HepG2 (cell line): ENCODE measurements around the gene OGFR. TPM values are rescaled to one million over a fixed set of nuclear protein-coding genes. Genes with fewer than 3 reads are reported as not detected.

Experiments
- ADNP ChIP-seq: sonication (generic); formaldehyde crosslinking; IDR thresholded peaks from 2 replicates; pipeline ENCODE4 v1.4.0; 2020; ENCODE audit warnings: missing genetic modification reagents
- AGO2 ChIP-seq: fragments of 200-400 bp; formaldehyde crosslinking; optimal IDR thresholded peaks from 2 replicates; pipeline ENCODE3; 2017; ENCODE audit warnings: mild to moderate bottlenecking, low read depth, low read length, moderate library complexity
- DMAP1 ChIP-seq: IDR thresholded peaks from 2 replicates; pipeline ENCODE4 v1.6.1; 2016
- HNF4G ChIP-seq, 2 experiments: sonication (generic) in 1 of 2; formaldehyde crosslinking in 1 of 2; IDR thresholded peaks; 2 replicates each; pipeline versions ENCODE4 v1.4.0 to v1.6.1; 2011 to 2020; ENCODE audit warnings: borderline replicate concordance in 2 of 2, low read depth in 2 of 2, mild to moderate bottlenecking in 2 of 2, low read length in 1 of 2, missing genetic modification reagents in 1 of 2, moderate library complexity in 1 of 2
- JUN ChIP-seq: sonication (generic); formaldehyde crosslinking; IDR thresholded peaks from 2 replicates; pipeline ENCODE4 v1.4.0; 2020; ENCODE audit warnings: mild to moderate bottlenecking, missing genetic modification reagents
- KDM5B ChIP-seq: sonication (generic); formaldehyde crosslinking; IDR thresholded peaks from 2 replicates; pipeline ENCODE4 v1.4.0; 2020; ENCODE audit warnings: missing genetic modification reagents, mild to moderate bottlenecking, borderline replicate concordance
- KLF12 ChIP-seq: sonication (generic); formaldehyde crosslinking; IDR thresholded peaks from 2 replicates; pipeline ENCODE4 v1.4.0; 2020; ENCODE audit warnings: missing genetic modification reagents, borderline replicate concordance
- MED1 ChIP-seq: sonication (generic); formaldehyde crosslinking; IDR thresholded peaks from 2 replicates; pipeline ENCODE4 v1.4.0; 2020; ENCODE audit warnings: missing genetic modification reagents
- NFIC ChIP-seq: IDR thresholded peaks from 2 replicates; pipeline ENCODE4 v1.6.1; 2012; ENCODE audit warnings: mild to moderate bottlenecking, low read length, inconsistent platforms
- RARA ChIP-seq: IDR thresholded peaks from 2 replicates; pipeline ENCODE4 v1.6.1; 2016; ENCODE audit warnings: missing genetic modification reagents, missing compliant biosample characterization
- SRSF1 ChIP-seq: fragments of 200-400 bp; formaldehyde crosslinking; optimal IDR thresholded peaks from 2 replicates; pipeline ENCODE3; 2017; ENCODE audit warnings: mild to moderate bottlenecking, low read depth, low read length, moderate library complexity
- ZSCAN20 ChIP-seq: sonication (generic); formaldehyde crosslinking; IDR thresholded peaks from 2 replicates; pipeline ENCODE4 v1.4.0; 2020; ENCODE audit warnings: missing genetic modification reagents, mild to moderate bottlenecking, borderline replicate concordance
- ZSCAN31 ChIP-seq: sonication (generic); formaldehyde crosslinking; IDR thresholded peaks from 2 replicates; pipeline ENCODE4 v1.5.0; 2020; ENCODE audit warnings: low read depth, mild to moderate bottlenecking, missing genetic modification reagents
- polyA plus RNA-seq, 8 experiments: library from polyadenylated mRNA; depleted of rRNA in 3 of 8; stranded (reverse) in 7 of 8; unstranded in 1 of 8; fragments of >200 nt; fragmentation: Illumina TruSeq in 4 of 8; extraction: Trizol in 4 of 8; gene quantifications; 2 replicates each; pipeline versions ENCODE4 v1.2.1 to v1.2.3, GENCODE V29; 2011 to 2016; ENCODE audit warnings: low read depth in 4 of 8, missing spikeins in 1 of 8, mixed read lengths in 1 of 8; ENCODE audit not compliant: insufficient read depth in 1 of 8
- total RNA-seq, 5 experiments: library from RNA; depleted of rRNA; stranded (reverse); fragments of >200 nt; fragmentation: Illumina TruSeq; extraction: Trizol; gene quantifications; 2 replicates each; pipeline ENCODE4 v1.2.3, GENCODE V29; 2016; ENCODE audit warnings: low read depth in 1 of 5
- TF ChIP-seq, protein P1 (sequence below): sonication (generic); formaldehyde crosslinking; IDR thresholded peaks from 2 replicates; pipeline ENCODE4 v1.4.0; 2020; ENCODE audit warnings: missing genetic modification reagents, borderline replicate concordance
- TF ChIP-seq, protein P2 (sequence below): sonication (generic); formaldehyde crosslinking; IDR thresholded peaks from 2 replicates; pipeline ENCODE4 v1.5.1; 2020; ENCODE audit warnings: missing genetic modification reagents, mild to moderate bottlenecking, borderline replicate concordance
- TF ChIP-seq, protein P3 (sequence below): sonication (generic); formaldehyde crosslinking; IDR thresholded peaks from 2 replicates; pipeline ENCODE4 v1.5.1; 2020; ENCODE audit warnings: mild to moderate bottlenecking, missing genetic modification reagents, moderate library complexity

The OGFR gene
- total and polyA plus RNA-seq, 2 of the 13 experiments (the other 11 are each of a cell fraction or from before 2014, with no cell fraction given), result 47.7 to 81.8 TPM

DNA sequence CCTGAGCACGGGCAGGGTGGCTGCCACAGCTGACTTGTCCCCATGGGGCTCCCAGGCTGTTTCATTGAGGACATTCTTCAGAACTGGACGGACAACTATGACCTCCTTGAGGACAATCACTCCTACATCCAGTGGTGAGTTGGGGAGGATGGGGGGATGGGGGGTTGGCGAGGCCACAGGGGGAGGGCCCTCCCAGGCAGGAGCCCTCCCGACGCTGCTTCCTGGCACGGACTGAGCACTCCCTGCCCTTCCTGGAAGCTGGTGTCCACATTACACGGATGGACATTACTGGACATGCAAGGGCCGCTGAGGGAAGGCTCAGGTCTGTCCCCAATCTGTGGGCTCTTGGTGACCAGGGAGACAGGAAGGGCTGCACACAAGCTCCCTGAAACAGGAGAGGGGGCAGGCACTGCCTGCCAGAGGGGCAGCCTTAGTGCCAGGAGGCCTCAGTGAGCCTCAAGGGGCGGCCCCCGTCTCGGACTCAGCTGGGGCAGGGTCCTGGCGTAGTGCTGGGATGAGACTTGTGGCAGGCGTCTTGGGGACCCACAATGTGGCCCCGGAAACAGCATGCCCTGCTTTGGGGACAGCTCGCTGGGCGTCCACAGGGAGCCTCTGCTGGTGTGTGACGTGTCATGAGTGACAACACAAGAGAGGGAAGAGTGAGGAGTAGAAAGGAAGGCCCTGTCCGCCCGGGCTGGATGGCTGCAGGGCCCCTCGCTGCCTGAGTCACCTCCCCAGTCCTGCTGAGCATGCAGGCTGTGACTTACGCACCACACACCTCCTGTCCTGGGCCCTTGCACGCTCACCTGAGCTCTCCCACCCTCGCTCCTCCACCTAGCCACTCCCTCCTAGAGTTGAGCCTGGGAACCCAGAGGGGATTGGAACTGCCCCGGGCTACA is 5.1 kb downstream of the OGFR start (continued):
- TF ChIP-seq, protein P1, sequence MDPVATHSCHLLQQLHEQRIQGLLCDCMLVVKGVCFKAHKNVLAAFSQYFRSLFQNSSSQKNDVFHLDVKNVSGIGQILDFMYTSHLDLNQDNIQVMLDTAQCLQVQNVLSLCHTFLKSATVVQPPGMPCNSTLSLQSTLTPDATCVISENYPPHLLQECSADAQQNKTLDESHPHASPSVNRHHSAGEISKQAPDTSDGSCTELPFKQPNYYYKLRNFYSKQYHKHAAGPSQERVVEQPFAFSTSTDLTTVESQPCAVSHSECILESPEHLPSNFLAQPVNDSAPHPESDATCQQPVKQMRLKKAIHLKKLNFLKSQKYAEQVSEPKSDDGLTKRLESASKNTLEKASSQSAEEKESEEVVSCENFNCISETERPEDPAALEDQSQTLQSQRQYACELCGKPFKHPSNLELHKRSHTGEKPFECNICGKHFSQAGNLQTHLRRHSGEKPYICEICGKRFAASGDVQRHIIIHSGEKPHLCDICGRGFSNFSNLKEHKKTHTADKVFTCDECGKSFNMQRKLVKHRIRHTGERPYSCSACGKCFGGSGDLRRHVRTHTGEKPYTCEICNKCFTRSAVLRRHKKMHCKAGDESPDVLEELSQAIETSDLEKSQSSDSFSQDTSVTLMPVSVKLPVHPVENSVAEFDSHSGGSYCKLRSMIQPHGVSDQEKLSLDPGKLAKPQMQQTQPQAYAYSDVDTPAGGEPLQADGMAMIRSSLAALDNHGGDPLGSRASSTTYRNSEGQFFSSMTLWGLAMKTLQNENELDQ (CRISPR knock-in tag), result no peak
- TF ChIP-seq NFIC (no peak), JUN (CRISPR knock-in tag) (no peak), DMAP1 (no peak), AGO2 (peak; percentile 87), KLF12 (CRISPR knock-in tag) (no peak), KDM5B (CRISPR knock-in tag) (0 out of 2 replicates have a peak, but pooled peaks have one; percentile 16), ZSCAN31 (CRISPR knock-in tag) (no peak), MED1 (CRISPR knock-in tag) (no peak), SRSF1 (no peak), RARA (CRISPR knock-in tag) (no peak), ADNP (no peak), ZSCAN20 (CRISPR knock-in tag) (no peak), HNF4G (IDR thresholded peaks at IDR 0.05; ENCODE audit: borderline replicate concordance, low read depth, low read length) (no peak), HNF4G (CRISPR knock-in tag; IDR thresholded peaks at IDR 0.05; ENCODE audit: borderline replicate concordance, low read depth) (no peak)
- TF ChIP-seq, protein P2, sequence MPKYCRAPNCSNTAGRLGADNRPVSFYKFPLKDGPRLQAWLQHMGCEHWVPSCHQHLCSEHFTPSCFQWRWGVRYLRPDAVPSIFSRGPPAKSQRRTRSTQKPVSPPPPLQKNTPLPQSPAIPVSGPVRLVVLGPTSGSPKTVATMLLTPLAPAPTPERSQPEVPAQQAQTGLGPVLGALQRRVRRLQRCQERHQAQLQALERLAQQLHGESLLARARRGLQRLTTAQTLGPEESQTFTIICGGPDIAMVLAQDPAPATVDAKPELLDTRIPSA (CRISPR knock-in tag), result no peak
- TF ChIP-seq, protein P3, sequence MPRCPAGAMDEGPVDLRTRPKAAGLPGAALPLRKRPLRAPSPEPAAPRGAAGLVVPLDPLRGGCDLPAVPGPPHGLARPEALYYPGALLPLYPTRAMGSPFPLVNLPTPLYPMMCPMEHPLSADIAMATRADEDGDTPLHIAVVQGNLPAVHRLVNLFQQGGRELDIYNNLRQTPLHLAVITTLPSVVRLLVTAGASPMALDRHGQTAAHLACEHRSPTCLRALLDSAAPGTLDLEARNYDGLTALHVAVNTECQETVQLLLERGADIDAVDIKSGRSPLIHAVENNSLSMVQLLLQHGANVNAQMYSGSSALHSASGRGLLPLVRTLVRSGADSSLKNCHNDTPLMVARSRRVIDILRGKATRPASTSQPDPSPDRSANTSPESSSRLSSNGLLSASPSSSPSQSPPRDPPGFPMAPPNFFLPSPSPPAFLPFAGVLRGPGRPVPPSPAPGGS (CRISPR knock-in tag), result no peak
